ENCODE data around the gene TTC34. TPM values are rescaled to one million over a fixed set of nuclear protein-coding genes. Genes with fewer than 3 reads are reported as not detected.

The TTC34 gene
- total RNA-seq, 1 experiment from 2014 or later, result 1.3 TPM

GRCh38 chr1:2831596-2832212 lies 30.2 kb upstream of the TTC34 start:
- peaks cover 0 to 3% of the 10 kb centered on the region in 2 experiments; a peak in 1 of 4 replicates for H3K9me3 ChIP-seq (ENCODE audit: control insufficient read depth in 1 of 2, insufficient read depth in 1 of 2, low read depth in 1 of 2, low read length in 2 of 2)
- H3K4me2 ChIP-seq (ENCODE audit: low read length), result no peak overlapping the region
- H3K9me2 ChIP-seq (ENCODE audit: insufficient read depth), result no peaks in the 10 kb centered on the region
- no peaks in the 10 kb centered on the region for H3K79me2 ChIP-seq (ENCODE audit: insufficient read depth, low read length)
- no peak overlapping the region for H3K9ac ChIP-seq (ENCODE audit: low read length)
- H3K36me3 ChIP-seq (ENCODE audit: control insufficient read depth in 1 of 2, insufficient read depth in 2 of 2, low read length in 2 of 2), result no peaks in the 10 kb centered on the region
- RAD21 ChIA-PET (ENCODE audit: low non-redundant PET in 1 of 2, low total read pairs in 2 of 2, uncharacterized antibody in 2 of 2, unreplicated experiment in 2 of 2), result no interaction called here
- H3K27me3 ChIP-seq (ENCODE audit: insufficient read depth, low read length), result no peaks in the 10 kb centered on the region; the same call in 1 of the 2 replicates
- TF ChIP-seq RAD21 (IDR thresholded peaks at IDR 0.05; ENCODE audit: low read depth) (no peak), JUND (IDR thresholded peaks at IDR 0.05) (no peak), ZFX (IDR thresholded peaks at IDR 0.05) (no peak), POLR2AphosphoS5 (IDR thresholded peaks at IDR 0.05; ENCODE audit: low read depth, low read length) (no peak), YY1 (IDR thresholded peaks at IDR 0.05; ENCODE audit: extremely low read depth, insufficient replicate concordance, low read depth, low read length) (no peak), SRF (IDR thresholded peaks at IDR 0.05; ENCODE audit: low read depth) (no peak), REST (IDR thresholded peaks at IDR 0.05; ENCODE audit: low read depth) (no peak), ATF3 (IDR thresholded peaks at IDR 0.05) (no peak)
- H3K4me3 ChIP-seq (replicated peaks in 1 of 2; ENCODE audit: low read depth in 1 of 2, low read length in 2 of 2), result no peak overlapping the region
- intact Hi-C loops (cut with micrococcal nuclease), result no loop called here
- POLR2A ChIA-PET, result no interaction called here
- no TSS peak for BruUV-seq (replicated peaks)
- CTCF ChIA-PET, result no interaction called here
- H2AFZ ChIP-seq (ENCODE audit: low read depth, low read length, poor library complexity, severe bottlenecking), result no peak overlapping the region
- no peaks in the 10 kb centered on the region for H4K20me1 ChIP-seq (ENCODE audit: insufficient read depth)
- no peaks in the 10 kb centered on the region for H3K4me1 ChIP-seq (ENCODE audit: control insufficient read depth in 1 of 2, insufficient read depth in 2 of 2, low read length in 2 of 2)
- H3K27ac ChIP-seq (ENCODE audit: low read depth, low read length), result no peak overlapping the region
- DNase-seq (ENCODE audit: low read depth, low spot score) (no peak), ATAC-seq (no peak)
